Fibroblast of skin of abdomen (primary cell): ENCODE data around the gene THBS4. TPM values are rescaled to one million over a fixed set of nuclear protein-coding genes. Genes with fewer than 3 reads are reported as not detected.

ENCODE experiments used
- DNase-seq: peaks from one replicate; pipeline ENCODE4 v3.0.0-alpha.2; 2013
- polyA plus RNA-seq, 2 experiments: library from polyadenylated mRNA; unstranded; fragments of 120-200 nt; gene quantifications; one replicate each; pipeline ENCODE4 v1.2.1, GENCODE V29; 2013; ENCODE audit not compliant: insufficient read length in 2 of 2

THBS4 gene
- 2.8 TPM for polyA plus RNA-seq (2013, experiment 1 of 2; ENCODE audit: insufficient read length)
- polyA plus RNA-seq (2013, experiment 2 of 2; ENCODE audit: insufficient read length), result 3.0 TPM

GRCh38 chr5:80034962-80035821, at the start of gene THBS4:
THBS4 (plus strand) TSS chr5:80035348; CDS start chr5:80035538, 190 bp downstream.
- DNase-seq, result no peak

- DNase-seq, result no peak
Observed at GRCh38 chr5:79986260-79986659, 48.9 kb upstream of the THBS4 start.

- no peak for DNase-seq
Observed at GRCh38 chr5:79990205-79990597, 44.9 kb upstream of the THBS4 start.

- peak; percentile 88 for DNase-seq
Observed at GRCh38 chr5:79990598-79991507, 44.3 kb upstream of the THBS4 start, which contains the start of gene MTX3. MTX3 (minus strand) TSS chr5:79991262; CDS start chr5:79991238, 24 bp downstream.

- DNase-seq, result peak; percentile 12
Observed at GRCh38 chr5:79992891-79993657, 42.1 kb upstream of the THBS4 start.

- DNase-seq, result no peak
Observed at GRCh38 chr5:79999722-80000121, 35.4 kb upstream of the THBS4 start.

- no peak for DNase-seq
Observed at GRCh38 chr5:80002677-80003076, 32.5 kb upstream of the THBS4 start.

GRCh38 chr5:80008995-80009765, 26.0 kb upstream of the THBS4 start:
- DNase-seq, result no peak

GRCh38 chr5:80010754-80011392, 24.3 kb upstream of the THBS4 start:
- DNase-seq, result no peak

- no peak for DNase-seq
Observed at GRCh38 chr5:80025069-80025468, 10.1 kb upstream of the THBS4 start.

- DNase-seq, result no peak
Observed at GRCh38 chr5:80026841-80027240, 8.3 kb upstream of the THBS4 start.

- DNase-seq, result no peak
Observed at GRCh38 chr5:80031109-80031508, 4.0 kb upstream of the THBS4 start.

GRCh38 chr5:80033513-80033912, 1.6 kb upstream of the THBS4 start:
- DNase-seq, result no peak

GRCh38 chr5:80034559-80034958, 589 bp upstream of the THBS4 start:
- DNase-seq, result no peak

GRCh38 chr5:80035839-80036238, 691 bp downstream of the THBS4 start:
- DNase-seq, result no peak

- DNase-seq, result no peak
Observed at GRCh38 chr5:80036615-80037014, 1.5 kb downstream of the THBS4 start.

- no peak for DNase-seq
Observed at GRCh38 chr5:80037366-80037765, 2.2 kb downstream of the THBS4 start.

- no peak for DNase-seq
Observed at GRCh38 chr5:80039650-80040049, 4.5 kb downstream of the THBS4 start.

- no peak for DNase-seq
Observed at GRCh38 chr5:80041527-80041926, 6.4 kb downstream of the THBS4 start.

GRCh38 chr5:80042330-80042729, 7.2 kb downstream of the THBS4 start:
- DNase-seq, result no peak

- DNase-seq, result no peak
Observed at GRCh38 chr5:80043187-80043586, 8.0 kb downstream of the THBS4 start.
